ENCODE data around the gene ACBD6.

- TF ChIP-seq POLR2A (IDR thresholded peaks at IDR 0.05; ENCODE audit: low read depth, low read length) (no peak), TAF1 (IDR thresholded peaks at IDR 0.05; ENCODE audit: borderline replicate concordance, low read depth, low read length) (no peak), POLR2AphosphoS5 (IDR thresholded peaks at IDR 0.05; ENCODE audit: low read depth, low read length) (no peak)
Measured at GRCh38 chr1:180372728-180373127, 129.6 kb downstream of the ACBD6 start.

All from GM12892 (cell line).